Germinal center (tissue), 1 donor: ENCODE data around the gene COL20A1.
"Not testable (repeated sequence)": the region's sequence is repeated elsewhere in the genome, so short reads cannot be mapped to it uniquely, and the experiment has no call there.

Source experiments
- DNase-seq: peaks from one replicate; pipeline ENCODE4 v3.0.0; 2012; ENCODE audit warnings: mixed read lengths, low spot score

COL20A1 gene

DNA sequence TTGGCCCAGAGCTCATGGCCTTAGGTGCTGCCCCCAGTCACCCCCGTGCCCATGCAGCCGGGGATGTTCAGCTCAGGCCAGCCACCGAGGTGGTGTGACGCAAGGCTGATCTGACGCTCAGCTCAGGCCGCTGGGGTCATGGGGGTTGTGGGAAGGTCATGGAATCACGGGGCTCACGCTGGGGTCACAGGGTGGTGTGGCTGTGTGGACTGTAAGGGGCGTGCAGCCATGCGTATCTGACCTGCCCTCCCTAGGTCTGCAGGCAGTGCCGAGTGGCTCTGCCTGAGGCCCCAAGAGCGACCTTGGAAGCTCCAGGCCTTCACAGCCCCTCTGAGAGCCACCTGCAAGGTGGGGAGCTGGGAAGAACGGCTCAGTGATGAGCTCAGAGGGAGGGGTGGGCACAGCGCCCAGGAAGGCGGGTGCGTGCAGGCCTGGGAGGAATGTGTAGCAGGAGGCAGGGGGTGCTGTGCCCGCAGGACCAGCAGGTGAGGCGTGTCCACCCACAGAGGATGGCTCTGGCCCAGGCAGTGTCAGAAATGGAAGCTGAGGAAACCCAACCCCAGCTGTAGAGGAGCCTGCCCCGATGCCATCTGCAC, 40.4 kb downstream of the COL20A1 start:
- no peak for DNase-seq

DNA sequence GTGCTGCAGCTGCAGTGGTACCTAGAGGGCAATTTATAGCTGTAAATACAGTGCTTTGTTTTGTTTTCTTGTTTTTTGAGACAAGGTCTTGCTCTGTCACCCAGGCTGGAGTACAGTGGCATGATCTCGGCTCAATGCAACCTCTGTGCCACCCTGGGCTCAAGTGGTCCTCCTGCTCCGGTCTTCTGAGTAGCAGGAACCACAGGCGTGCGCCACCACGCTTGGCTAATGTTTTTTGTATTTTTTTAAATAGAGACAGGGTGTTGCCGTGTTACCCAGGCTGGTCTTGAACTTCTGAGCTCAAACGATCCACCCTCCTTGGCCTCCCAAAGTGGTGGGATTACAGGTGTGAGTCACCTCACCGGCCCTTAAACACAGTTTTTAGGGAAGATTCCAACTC, 41.4 kb downstream of the COL20A1 start:
- no peak for DNase-seq

DNA sequence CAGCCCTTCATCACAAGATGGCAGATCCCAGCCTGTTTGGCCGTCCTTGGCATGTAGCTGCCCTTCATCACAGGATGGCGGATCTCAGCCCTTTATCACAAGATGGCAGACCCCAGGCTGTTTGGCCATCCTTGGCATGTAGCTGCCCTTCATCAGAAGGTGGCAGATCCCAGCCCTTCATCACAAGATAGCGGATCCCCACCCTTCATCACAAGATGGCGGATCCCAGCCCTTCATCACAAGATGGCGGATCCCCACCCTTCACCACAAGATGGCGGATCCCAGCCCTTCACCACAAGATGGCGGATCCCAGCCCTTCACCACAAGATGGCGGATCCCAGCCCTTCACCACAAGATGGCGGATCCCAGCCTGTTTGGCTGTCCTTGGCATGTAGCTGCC, 42.1 kb downstream of the COL20A1 start:
- DNase-seq, result not testable (repeated sequence)

DNA sequence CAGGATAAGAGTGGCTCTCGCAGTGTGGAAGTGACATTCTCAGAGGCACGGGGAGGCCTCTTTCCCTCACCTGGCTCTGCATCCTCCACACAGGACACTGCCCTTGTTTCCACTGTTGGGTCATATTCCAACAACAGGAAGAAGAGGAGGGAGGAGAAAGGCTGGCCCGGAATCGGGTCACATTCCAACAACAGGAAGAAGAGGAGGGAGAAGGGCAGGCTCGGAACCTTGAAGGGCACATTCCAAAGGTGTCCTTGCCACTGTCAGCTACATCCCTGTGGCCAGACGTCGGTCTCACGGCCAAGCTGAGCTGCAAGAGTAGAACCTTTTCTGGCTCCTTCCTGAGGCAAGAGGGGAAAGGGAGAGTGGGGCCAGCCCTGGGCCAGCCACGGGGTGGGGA, 42.7 kb downstream of the COL20A1 start:
- DNase-seq, result no peak

DNA sequence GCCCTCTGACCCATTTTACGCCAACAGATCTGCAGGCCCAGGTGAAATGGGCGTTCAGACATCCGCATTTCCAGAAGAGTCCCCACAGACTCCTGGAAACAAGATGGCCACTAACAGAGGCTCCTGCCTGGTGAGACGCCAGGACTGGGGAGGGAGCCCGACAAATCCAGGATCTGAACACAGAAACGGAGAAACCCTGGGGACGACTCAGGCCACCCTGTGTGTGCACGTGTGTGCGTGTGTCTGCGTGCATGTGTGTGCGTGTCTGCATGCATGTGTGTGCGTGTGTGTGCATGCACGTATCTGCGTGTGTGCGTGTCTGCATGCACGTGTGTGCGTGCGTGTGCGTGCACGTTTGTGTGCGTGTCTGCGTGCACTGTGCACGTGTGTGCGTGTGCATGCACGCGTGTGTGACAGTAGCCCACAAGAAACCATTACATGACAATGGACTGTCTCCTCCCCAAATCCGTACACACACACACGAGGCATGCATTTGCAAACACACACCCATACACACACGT, 43.3 kb downstream of the COL20A1 start:
- no peak for DNase-seq

DNA sequence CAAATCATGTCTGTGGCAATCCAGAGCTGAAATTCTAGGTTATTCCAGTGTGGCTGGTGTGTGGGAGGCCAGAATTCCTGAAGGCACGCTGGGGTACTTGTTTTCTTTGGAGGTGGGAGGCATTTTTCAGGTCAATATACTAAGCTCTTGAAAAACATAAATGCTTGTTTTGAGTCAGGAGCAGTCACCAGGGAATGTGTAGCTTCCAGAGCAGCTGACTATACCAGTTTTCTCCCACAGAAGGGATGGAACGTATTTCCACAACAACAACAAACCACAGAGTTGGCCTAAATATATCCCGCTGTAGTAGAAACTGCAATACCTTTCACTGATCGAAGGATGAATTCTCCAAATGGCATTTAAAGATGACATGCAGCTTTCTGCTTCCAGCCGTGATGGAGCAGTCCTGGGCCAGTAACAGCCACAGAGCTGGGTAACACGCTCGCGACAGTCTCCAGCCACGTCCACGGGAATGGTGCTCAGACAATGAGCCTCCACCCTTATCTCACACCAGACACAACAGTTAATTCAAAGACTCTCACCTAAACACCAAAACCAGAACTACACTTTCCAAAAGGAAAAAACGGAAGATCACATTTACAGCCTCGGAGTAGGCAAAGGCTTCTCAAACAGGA, 44.9 kb downstream of the COL20A1 start:
- no peak for DNase-seq

DNA sequence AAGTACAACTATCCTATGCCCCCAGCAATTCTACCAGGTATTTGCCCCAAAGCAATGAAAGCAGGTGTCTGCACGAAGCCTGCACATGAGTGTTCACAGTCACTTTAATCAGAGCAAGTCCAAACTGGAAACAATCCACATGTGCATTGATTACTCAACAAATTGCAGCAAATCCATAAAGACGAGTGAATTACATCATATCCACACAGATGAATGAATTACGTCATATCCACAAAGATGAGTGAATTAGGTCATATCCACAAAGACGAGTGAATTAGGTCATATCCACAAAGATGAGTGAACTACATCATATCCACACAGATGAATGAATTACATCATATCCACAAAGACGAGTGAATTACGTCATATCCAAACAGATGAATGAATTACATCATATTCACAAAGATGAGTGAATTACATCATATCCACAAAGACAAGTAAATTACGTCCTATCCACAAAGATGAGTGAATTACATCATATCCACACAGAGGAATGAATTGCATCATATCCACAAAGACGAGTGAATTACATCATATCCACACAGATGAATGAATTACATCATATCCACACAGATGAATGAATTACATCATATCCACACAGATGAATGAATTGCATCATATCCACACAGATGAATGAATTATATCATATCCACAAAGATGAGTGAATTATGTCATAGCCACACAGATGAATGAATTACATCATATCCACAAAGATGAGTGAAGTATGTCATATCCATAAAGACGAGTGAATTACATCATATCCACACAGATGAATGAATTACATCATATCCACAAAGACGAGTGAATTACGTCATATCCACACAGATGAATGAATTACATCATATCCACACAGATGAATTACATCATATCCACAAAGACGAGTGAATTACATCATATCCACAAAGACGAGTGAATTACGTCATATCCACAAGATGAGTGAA, 46.4 kb downstream of the COL20A1 start:
- not testable (repeated sequence) for DNase-seq

DNA sequence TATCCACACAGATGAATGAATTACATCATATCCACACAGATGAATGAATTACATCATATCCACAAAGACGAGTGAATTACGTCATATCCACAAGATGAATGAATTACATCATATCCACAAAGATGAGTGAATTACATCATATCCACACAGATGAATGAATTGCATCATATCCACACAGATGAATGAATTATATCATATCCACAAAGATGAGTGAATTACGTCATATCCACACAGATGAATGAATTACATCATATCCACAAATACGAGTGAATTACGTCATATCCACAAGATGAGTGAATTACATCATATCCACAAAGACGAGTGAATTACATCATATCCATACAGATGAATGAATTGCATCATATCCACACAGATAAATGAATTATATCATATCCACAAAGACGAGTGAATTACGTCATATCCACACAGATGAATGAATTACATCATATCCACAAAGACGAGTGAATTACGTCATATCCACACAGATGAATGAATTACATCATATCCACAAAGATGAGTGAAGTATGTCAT, 47.2 kb downstream of the COL20A1 start:
- DNase-seq, result not testable (repeated sequence)

DNA sequence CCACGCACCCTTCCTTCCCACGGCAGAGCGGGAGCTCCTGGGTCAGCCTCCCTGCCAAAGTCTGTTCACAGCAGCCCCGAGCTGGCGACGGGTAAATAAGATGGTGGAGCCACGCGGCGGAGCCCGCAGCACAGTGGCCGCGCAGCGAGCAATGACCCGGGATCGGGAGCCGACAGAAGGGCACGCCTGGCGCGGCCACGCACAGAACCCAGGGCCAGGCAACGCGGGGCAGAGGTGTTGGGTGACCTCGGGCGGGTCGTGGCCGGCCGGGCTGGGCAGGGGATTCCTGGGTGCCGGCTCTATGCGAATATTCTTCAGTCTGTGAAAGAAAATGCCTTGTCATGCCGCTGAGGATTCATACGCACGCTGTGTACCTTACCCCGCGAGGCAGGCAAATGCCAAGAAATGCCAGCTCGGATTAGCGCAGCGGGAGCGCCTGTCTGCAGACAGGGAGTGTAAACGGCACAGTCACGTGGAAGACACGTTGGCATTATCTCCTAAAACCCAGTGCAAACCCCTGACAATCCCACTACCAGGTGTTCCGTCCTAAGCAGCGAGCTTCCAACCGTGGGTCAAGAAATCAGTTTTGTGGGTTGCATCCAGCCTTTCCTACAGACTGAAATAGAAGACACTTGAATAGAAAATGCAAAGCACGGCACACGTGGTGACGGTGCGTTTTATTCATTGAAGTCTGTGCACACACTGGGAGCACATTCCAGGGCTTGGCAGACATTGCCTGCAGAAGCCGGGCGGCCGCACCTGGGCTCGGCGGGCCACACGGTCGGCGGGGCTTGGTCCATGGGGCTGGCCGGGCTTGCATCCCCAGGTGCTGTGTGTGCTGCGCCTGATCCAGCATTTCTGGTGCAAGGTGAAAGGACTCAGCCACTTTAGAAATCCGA, 49.8 kb downstream of the COL20A1 start:
- no peak for DNase-seq

DNA sequence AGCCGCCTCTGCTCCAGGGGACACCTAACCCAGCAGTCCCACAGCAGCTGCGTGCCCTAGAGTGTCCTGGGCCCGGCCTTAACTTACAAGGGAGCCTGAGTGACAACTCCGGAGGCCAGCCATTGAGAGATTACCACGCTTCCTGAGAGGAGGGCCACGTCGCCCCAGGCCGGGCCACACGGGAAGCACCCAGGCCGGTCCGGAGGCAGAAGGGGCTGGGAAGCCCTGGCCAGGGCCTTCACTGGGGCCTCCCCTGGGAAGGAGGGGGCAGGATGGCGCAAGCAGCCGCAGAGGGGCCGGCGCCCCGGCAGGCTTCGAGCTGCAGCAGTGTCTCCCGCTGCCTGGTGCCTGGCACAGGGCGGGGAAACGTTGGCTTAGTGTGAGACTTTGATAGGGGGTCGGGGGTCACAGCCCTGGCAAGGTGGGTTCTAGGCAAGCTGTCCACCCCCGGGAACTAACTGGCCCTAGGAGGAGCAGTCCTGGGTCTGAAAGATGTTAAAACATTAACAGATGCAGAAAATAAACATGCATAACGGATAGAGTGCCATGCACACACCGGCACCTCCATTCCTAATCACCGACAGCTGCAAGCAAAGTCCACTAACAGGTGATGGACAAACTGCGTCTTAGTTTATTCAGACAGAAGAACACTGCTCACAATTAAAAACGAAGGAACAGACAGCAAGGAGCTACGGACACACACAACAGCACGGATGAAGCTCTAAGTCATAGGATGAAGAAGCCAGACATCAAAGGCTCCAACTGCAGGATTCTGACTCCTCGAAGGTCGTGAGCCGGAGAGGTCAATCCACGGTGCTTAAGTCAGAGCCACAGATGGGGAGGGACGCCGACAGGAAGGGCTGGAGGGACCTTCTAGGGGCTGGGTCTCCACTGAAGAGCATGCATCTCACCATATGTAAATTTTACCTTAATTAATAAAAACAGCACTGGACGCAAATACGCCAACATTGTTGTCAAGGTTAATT, 50.8 kb downstream of the COL20A1 start:
- no peak for DNase-seq

DNA sequence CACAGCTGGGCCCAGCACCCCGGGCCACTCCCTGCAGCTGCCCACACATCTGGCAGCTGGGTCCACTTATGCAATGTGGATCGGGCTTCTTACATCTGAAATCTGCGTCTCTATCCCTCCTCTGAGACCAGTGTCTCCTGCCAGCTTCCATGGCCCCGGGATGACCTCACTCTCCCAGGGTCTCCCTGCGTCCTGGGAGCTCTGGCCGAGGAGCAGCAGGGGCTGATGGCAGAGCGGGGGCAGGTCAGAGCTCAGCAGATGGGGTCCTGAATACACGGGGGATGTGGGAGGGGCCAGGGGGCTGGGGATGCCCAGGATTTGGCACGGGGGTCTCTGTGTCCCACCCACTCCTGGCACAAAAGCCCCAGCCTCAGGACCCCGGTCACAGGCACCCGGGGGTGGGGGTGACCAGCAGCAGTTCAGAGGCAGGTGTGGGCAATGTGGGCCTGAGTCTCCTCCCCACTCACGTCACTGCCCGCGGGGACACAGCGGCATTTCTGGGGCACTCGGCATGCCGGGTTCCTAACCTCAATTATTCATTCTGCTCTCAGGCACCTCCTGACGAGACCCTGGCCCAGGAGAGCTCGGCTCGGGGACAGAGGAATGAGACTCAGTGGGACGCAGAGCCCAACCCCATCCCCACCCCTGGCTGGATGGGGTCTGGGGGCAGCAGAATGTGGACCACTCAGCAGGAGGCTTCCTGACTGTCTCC, 51.8 kb downstream of the COL20A1 start:
- DNase-seq, result no peak

DNA sequence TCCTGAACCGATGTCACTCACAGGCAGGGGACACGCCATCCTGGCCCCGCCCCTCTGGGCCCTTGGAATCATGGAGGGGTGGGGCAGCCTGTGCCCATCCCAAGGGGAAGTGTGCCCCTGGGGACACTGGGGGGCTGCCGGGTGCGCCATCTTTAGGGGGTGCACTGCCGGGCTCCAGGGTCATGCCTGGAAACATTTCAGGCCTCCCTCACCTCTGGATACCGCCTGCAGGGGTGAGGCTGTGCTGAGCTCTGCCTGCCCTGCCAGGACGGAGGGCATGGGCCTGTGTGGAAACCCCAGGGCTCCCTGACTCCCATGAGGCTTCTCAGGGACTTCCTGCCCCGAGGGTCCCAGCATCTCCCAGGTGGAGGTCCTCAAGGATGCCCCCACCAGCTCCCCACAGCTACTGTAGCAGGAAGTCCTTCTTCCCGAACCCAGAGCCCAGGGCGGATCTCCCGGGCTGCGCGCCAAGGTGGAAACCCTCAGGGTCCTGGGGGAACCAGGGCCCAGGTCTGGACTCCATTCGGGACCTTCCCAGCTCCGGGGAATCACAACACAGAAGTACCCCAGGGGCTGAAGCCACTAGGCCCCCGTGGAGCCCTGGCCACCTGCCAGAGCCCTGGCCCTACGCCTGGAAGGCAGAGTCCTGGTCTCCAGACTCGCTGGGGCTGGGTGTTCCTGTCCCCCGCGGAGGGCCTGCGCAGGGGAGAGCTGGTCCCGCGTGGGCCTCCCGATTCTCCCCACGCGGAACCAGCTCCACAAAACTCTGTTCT, 52.5 kb downstream of the COL20A1 start:
- DNase-seq, result no peak

DNA sequence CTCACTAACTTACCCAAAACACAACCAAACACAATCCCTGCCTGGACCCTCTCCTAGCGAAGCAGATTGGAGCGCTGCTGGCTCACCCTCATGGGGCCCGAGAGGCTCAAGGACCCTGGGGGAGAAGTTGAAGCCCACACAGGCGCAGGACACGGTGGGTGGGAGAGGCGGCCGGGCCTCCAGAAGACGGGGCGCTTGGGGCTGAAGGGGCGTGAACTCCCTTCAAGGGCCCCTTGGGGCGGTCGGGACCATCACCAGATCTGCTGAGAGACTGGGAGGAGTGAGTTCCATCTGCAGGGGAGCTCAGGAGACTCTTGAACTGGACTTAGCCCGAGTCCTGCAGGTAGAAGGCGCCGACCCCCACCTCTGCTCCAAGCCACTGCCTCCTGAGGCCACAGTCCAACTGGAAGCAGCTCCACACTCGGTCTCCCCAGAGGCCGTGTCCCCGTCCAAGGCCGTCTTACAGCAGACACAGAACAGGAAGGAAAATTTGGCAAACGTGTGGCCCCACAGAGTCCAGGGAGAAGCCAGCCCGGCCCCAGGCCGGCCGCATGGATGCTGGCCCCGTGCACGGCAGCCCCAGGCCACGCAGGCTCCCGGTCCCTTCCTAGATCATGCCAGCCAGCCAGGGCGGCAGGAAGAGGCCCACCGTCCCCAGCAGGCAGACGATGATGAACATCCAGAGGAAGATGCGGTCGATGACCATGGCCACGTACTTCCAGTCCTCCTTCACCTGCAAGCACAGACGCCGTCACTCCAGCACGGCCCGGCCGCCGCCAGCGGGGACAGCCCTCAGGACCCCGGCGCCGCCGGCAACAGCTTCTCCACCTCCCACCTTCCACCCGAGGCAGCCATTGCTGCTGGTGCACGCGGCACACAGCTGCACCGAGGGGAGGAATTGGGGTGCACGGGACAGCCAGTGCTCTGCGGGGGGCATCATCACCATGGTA, 53.4 kb downstream of the COL20A1 start:
- no peak for DNase-seq

DNA sequence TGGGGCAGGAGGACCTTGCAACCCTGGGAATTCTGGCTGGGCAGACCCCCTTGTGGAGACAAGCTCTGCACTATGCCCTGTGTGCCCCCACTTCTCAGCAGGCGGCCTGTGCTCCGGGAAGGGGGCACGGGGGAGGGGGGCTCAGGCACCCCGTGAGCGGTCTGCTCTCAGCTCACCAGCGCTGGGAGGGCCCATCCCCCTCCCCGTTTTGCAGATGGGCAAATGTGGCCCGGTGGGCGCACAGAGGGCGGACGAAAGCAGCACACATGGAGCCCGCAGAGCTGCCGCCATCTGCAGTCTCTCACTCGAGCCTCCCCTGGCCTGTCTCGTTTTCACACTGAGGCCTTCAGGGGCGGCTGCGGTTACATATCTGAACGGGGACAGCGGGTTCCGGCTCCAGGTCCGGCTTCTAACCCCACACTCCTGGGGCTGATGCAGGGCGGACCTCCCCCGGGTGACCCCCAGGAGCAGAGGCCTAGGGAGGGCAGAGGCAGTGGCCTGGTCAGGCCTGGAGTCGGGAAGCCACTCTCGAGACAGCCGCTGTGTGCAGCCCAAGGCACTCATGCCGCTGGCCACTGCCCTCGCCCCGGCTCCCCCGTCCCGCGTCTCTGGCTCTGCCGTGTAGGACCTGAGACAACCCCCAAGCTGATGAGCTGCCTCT, 54.2 kb downstream of the COL20A1 start:
- DNase-seq, result no peak

DNA sequence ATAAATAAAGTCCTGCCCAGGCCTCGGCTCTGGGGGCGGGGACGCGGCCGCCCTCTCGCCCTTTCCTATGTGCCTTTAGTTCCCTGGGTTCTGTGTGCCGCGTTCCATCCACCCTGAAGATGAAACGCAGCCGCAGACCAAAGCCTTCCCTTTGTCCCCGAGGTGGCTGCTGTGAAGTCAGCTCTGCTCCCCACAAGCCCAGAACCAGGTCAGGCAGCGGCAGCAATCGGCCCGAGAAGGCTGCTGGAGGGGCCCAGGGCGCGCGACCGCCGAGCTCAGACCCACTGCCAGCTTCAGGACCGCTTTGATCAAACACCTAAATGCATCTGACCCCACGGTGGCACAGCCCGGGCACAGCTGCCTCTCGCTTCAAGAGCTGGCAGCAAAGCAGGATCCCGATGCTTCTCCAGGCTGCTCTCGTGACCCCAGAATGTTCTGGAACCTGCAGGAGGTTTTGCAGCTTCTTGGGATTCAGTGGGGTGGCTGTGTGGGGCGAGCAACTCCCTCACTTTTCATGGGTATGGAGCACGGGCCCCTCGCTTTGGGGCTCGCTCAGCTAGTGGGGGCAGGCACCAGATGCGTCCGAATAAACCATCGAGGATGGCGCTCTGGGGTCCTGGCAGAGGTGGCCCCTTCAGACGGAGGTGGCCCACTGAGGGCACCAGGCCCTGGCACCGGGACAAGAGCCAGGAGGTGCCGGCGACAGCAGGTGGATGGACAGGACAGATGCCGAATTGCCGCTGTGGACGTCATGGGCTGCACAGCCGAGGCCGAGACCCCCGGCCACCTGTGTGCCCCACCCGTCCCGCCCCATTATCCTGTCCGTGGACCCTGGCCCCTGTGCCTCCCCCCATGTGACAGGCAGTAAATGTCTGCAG, 55.2 kb downstream of the COL20A1 start:
- no peak for DNase-seq
